ENCODE data around the gene NKAPD1. TPM values are rescaled to one million over a fixed set of nuclear protein-coding genes. Genes with fewer than 3 reads are reported as not detected.

NKAPD1 gene
- total RNA-seq, 6 donors from 2014 or later = 8.3 to 24.5 (median 14.9) TPM

DNA sequence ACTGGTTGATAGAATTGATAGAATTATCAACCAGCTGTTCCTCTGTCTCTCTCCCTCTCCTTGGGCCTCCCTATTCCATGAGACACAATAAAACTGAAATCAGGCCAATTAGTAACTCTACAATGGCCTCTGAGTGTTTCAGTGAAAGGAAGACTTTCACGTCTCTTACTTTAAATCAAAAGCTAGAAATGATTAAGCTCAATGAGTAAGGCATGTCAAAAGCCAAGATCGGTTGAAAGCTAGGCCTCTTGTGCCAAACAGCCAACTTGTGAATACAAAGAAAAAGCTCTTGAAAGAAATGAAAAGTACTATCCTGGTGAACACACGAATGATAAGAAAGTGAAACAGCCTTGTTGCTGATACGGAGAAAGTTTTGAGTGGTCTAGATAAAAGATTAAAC, 16.9 kb upstream of the NKAPD1 start:
- H3K4me3 ChIP-seq = no peak overlapping the region
- H3K4me1 ChIP-seq = no peaks in the 10 kb centered on the region
- no peak for DNase-seq
- TF ChIP-seq, protein P1, sequence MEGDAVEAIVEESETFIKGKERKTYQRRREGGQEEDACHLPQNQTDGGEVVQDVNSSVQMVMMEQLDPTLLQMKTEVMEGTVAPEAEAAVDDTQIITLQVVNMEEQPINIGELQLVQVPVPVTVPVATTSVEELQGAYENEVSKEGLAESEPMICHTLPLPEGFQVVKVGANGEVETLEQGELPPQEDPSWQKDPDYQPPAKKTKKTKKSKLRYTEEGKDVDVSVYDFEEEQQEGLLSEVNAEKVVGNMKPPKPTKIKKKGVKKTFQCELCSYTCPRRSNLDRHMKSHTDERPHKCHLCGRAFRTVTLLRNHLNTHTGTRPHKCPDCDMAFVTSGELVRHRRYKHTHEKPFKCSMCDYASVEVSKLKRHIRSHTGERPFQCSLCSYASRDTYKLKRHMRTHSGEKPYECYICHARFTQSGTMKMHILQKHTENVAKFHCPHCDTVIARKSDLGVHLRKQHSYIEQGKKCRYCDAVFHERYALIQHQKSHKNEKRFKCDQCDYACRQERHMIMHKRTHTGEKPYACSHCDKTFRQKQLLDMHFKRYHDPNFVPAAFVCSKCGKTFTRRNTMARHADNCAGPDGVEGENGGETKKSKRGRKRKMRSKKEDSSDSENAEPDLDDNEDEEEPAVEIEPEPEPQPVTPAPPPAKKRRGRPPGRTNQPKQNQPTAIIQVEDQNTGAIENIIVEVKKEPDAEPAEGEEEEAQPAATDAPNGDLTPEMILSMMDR (IDR thresholded peaks at IDR 0.05) = no peak
- TF ChIP-seq POLR2A (IDR thresholded peaks at IDR 0.05) = no peak
- no peak for TF ChIP-seq POLR2AphosphoS5 (IDR thresholded peaks at IDR 0.05)
- no peak for TF ChIP-seq EP300 (IDR thresholded peaks at IDR 0.05)
- no peaks in the 10 kb centered on the region for H3K9me3 ChIP-seq
- no peak for ATAC-seq (ENCODE audit: low FRiP score in 2 of 2)
- 64 to 67% methylated on average over 4 of the region's 4 CpGs for WGBS, 2 donors
- no peaks in the 10 kb centered on the region for H3K27me3 ChIP-seq
- H3K27ac ChIP-seq = no peak overlapping the region
- H3K36me3 ChIP-seq = peaks cover 6 to 75% (median 38%) of the 10 kb centered on the region in 4 donors

DNA sequence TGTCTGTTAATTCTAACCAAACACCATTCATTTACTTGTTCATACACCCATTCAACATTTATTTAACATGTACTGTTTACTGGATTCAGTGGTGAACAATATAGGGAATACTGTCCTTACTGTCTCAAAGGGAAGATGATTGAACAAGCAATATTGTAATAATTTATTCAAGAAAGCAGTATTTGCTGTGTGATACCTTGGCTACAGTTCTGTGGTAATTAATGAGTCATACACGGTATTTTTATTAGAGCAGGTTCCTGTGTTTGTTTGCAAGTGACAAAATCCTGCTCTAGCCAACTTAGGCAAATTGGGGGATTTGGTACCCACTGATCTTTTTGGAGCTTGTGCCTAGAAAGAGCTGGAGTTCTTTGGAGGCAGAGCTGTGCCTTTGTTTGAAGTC, 16.0 kb upstream of the NKAPD1 start:
- DNase-seq (no peak), ATAC-seq (ENCODE audit: low FRiP score in 2 of 2) (no peak)
- Histone ChIP-seq H3K27me3 (no peaks in the 10 kb centered on the region), H3K9me3 (no peaks in the 10 kb centered on the region), H3K27ac (no peak overlapping the region), H3K36me3 (peaks cover 11 to 75% (median 34%) of the 10 kb centered on the region in 4 donors), H3K4me1 (no peaks in the 10 kb centered on the region), H3K4me3 (no peak overlapping the region)
- TF ChIP-seq POLR2A (IDR thresholded peaks at IDR 0.05) (no peak), POLR2AphosphoS5 (IDR thresholded peaks at IDR 0.05) (no peak), EP300 (IDR thresholded peaks at IDR 0.05) (no peak)
- TF ChIP-seq, protein P1 (IDR thresholded peaks at IDR 0.05) = no peak
- 38 to 48% methylated on average over 1 of the region's 1 CpG for WGBS, 2 donors

DNA sequence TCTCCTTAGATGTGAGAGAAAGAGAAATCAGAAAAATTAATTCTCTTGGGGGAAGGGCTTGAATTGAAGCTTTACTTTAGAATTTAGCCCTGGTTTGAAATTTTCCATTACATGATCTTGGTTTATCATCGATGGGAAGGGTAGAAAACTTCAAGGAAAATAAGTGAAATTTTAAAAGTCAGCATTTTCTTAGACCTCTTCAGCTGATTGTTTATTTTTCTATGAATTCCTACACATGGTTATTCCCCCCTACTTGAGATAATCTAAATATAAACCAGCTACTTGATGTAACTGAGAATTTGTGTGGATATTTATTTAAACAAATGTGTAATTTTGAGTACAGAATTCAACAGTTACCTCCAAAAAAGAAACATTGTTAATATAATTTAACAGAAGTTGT, 11.2 kb upstream of the NKAPD1 start:
- DNase-seq (no peak), ATAC-seq (ENCODE audit: low FRiP score in 2 of 2) (no peak)
- no peak overlapping the region for H3K27ac ChIP-seq
- H3K4me3 ChIP-seq = no peak overlapping the region
- H3K4me1 ChIP-seq = no peaks in the 10 kb centered on the region
- no peak for TF ChIP-seq EP300 (IDR thresholded peaks at IDR 0.05)
- no peak for TF ChIP-seq POLR2AphosphoS5 (IDR thresholded peaks at IDR 0.05)
- no peak for TF ChIP-seq POLR2A (IDR thresholded peaks at IDR 0.05)
- TF ChIP-seq, protein P1 (IDR thresholded peaks at IDR 0.05) = no peak
- 70 to 83% methylated on average over 1 of the region's 1 CpG for WGBS, 2 donors
- peaks cover 11 to 54% (median 29%) of the 10 kb centered on the region in 4 donors for H3K36me3 ChIP-seq
- no peaks in the 10 kb centered on the region for H3K27me3 ChIP-seq
- no peaks in the 10 kb centered on the region for H3K9me3 ChIP-seq

DNA sequence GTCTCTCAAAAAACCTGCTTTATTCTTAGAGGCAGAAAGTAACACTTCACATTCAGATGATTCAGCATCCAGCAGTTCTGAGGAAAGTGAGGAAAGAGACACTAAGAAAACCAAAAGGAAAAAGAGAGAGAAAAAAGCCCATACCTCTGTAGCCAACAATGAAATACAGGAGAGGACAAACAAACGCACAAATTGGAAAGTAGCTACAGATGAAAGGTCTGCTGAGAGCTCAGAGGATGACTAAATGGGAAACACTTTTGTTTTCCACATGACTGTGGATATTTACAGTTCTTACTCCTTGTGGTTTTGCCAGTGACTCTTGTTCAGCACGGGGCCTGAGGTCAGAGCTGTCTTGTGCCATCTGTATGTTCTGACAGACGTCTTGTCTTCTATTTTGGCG, 8.6 kb downstream of the NKAPD1 start:
- WGBS, 2 donors = 78 to 80% methylated on average over 4 of the region's 4 CpGs
- H3K36me3 ChIP-seq = peaks cover 23 to 74% (median 49%) of the 10 kb centered on the region in 4 donors

More for the DNA sequence above, 8.6 kb downstream of the NKAPD1 start:
- H3K4me1 ChIP-seq = peaks cover 12 to 19% (median 14%) of the 10 kb centered on the region in 4 donors
- no peak overlapping the region for H3K27ac ChIP-seq
- no peak for TF ChIP-seq POLR2A (IDR thresholded peaks at IDR 0.05)
- TF ChIP-seq EP300 (IDR thresholded peaks at IDR 0.05) = no peak
- TF ChIP-seq, protein P1 (IDR thresholded peaks at IDR 0.05) = no peak
- TF ChIP-seq POLR2AphosphoS5 (IDR thresholded peaks at IDR 0.05) = no peak
- no peaks in the 10 kb centered on the region for H3K27me3 ChIP-seq
- ATAC-seq (ENCODE audit: low FRiP score in 2 of 2) (no peak), DNase-seq (no peak)
- no peaks in the 10 kb centered on the region for H3K9me3 ChIP-seq
- no peak overlapping the region for H3K4me3 ChIP-seq
